Central memory CD4-positive, alpha-beta T cell (primary cell): ENCODE measurements around the gene AADACL4.
"Not testable (repeated sequence)": the region's sequence is repeated elsewhere in the genome, so short reads cannot be mapped to it uniquely, and the experiment has no call there.

Experiments used
- DNase-seq: peaks from one replicate; pipeline ENCODE4 v3.0.0; 2022

Gene AADACL4

GRCh38 chr1:12712076-12712475, 68.2 kb downstream of the AADACL4 start:
- DNase-seq: no peak

- DNase-seq: no peak
Measured at GRCh38 chr1:12712929-12713328, 69.0 kb downstream of the AADACL4 start.

- DNase-seq: not testable (repeated sequence)
Measured at GRCh38 chr1:12713651-12714050, 69.8 kb downstream of the AADACL4 start.

- DNase-seq: no peak
Measured at GRCh38 chr1:12714710-12715475, 71.0 kb downstream of the AADACL4 start.

GRCh38 chr1:12715896-12716437, 72.1 kb downstream of the AADACL4 start, which contains the start of gene AADACL3:
Gene AADACL3, plus strand, starts transcription at chr1:12716110. Its CDS starts 67 bp downstream, at chr1:12716177.
- no peak for DNase-seq
